Activated CD8-positive, alpha-beta memory T cell treated with anti-CD3 and anti-CD28 coated beads, Interleukin-2, amount 50 U/mL, for 4 hours (primary cell): Measurements from ENCODE around the gene OLFML2A.
A peak's percentile ranks its signal among the peaks of the same experiment; 100 is the strongest.
"Not testable (repeated sequence)": the region's sequence is repeated elsewhere in the genome, so short reads cannot be mapped to it uniquely, and the experiment has no call there.

Experiments
- DNase-seq: peaks from one replicate; pipeline ENCODE4 v3.0.0-alpha.2; 2020

The OLFML2A gene

DNA sequence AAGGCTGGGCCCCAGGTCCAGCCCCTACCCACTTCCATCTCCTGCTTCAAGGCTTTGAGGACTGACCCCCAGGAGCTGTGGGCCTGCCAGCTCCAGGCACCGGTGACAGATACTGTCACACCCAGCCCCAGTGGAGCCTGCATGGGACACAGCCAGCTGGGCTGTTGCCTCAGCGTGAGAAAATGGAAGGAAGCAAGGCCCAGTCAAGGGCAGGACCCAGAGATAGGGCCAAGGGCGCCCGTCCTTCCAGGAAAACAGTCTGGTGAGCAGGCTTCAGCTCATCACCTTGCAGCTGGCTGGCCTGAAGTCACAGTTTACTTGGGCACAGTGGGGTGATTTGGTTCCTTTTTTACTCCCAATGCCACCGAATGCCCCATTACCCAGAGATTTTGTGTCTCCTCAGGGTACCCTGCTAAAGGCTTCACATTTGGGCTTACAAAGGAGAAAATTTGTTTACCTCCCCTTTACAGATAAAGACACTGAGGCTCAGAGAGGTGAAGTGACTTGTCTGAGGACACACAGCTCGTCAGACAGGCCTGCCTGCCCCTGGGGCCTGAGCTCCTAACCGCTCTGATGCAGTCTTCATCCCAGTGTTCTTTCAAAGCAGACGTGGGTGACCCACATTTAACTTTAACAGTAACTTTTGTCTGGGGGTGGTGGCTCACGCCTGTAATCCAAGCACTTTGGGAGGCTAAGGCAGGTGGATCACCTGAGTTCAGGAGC is 54.9 kb downstream of the OLFML2A start:
- DNase-seq, result no peak

DNA sequence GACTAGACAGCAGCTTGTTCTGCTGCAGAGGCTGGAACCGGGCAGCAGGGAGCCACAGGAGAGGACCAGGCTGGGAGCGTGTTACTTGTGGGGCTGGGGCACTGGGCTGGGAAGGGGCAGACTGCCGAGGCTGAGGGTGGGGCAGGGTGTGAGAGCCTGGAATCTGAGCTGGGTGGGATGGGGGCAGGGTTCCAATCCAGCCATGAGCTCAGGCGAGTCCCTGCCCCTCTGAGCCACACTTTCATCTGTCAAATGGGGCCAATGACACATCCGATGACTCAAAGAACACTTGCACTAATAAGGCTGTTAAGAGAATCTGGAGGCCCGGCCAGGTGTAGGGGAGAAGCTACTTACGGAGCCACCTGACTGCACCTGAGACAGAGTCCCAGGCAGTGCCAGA is 57.7 kb downstream of the OLFML2A start:
- DNase-seq, result no peak

DNA sequence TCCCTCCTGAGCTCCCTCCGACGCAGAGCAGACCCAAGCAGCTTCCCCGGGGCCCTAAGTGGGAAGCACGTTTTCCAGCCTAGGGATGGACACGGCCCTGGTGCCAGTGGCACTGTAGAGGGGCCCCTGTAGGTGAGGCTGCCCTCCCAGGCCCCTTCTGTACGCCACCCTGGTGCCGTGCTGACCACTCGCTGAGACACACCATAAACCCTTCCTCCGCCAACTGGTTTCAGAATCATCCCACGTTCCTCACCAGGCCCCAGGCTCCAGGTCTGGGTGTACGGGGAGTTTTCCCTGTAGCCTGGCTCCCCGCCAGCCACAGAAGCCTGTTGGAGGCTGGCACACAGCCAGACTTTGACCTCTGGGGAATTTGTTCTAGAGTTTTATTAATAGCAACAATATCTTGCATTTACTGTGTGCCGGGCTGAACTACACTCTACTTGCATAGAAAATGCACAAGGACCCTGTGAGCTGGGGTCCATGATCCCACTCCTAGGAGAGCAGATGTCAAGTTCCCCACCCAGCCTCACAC is 58.2 kb downstream of the OLFML2A start:
- DNase-seq, result no peak

DNA sequence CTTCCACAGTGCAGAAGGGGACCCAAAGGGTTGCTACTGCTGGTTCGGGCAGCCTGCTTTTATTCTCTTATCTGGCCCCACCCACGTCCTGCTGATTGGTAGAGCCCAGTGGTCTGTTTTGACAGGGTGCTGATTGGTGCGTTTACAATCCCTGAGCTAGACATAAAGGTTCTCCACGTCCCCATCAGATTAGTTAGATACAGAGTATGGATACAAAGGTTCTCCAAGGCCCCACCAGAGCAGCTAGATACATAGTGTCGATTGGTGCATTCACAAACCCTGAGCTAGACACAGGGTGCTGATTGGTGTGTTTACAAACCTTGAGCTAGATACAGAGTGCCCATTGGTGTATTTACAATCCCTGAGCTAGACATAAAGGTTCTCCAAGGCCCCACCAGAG is 61.2 kb downstream of the OLFML2A start:
- DNase-seq, result not testable (repeated sequence)

DNA sequence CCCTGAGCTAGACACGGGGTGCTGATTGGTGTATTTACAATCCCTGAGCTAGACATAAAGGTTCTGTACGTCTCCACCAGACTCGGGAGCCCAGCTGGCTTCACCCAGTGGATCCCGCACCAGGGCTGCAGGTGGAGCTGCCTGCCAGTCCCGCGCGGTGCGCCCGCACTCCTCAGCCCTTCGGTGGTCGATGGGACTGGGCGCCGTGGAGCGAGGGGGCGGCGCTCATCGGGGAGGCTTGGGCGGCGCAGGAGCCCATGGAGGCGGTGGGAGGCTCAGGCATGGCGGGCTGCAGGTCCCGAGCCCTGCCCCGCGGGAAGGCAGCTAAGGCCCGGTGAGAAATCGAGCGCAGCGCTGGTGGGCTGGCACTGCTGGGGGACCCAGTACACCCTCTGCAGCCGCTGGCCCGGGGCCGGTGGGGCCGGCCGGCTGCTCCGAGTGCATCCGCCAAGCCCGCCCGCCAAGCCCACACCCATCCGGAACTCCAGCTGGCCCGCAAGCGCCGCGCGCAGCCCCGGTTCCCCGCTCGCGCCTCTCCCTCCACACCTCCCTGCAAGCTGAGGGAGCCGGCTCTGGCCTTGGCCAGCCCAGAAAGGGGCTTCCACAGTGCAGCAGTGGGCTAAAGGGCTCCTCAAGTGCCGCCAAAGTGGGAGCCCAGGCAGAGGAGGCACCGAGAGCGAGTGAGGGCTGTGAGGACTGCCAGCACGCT is 61.8 kb downstream of the OLFML2A start:
- not testable (repeated sequence) for DNase-seq

DNA sequence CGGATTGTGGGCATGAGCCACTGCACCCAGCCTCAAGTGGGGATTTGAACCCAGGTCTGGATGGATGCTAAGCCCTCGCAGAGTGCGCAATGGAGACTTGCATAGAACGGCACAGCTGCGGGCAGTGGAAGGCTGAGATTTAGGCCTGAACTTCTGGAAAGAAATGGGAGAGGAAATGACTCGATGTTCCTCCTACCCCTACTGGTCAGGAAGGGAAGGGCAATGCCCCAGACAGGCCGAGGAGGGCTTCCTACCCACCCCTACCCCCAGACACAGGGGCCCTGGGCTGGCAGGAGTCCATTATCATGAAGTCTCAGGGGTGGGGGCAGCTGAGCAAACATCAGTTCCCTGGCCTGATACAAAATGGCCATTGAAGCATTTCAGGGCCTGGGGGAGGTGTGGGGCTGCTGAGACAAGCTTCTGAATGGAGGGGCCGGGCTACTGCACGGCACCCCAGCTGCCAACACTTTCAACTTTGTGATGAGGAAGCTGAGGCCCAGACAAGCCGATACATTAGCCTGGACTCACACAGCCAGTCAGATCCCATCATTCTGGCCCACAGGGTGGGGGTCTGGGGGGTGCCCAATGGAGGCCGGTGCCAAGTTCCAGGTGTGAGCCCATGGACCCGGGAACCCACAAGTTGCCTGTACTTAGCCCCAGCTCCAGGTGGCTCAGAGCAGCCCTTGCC is 62.8 kb downstream of the OLFML2A start:
- no peak for DNase-seq

DNA sequence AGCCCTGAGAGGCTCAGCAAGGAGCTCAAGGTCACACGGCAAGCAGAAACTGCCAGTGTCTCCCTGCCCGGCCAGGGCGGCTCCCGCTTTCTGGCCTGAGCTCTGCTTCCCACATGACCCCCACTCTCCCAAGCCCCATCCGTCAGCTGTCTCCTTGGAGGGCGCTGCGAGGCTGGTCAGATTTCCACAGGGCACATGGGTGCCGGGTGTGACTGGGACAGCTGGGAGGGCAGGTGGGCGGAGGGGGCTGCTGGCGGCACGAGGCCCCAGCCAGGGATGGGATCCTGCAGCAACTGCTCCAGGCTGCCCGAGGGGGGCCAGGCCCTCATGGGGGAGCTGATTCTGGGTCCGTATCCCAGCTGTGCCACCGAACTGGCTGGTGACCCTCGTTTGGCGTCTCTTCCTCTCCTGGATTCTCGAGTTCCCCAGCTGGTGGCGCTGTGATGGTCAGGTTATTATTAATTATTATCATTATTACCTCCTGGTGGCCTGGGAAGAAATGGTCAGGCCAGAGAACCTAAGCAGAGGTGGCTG is 63.4 kb downstream of the OLFML2A start:
- DNase-seq, result no peak

DNA sequence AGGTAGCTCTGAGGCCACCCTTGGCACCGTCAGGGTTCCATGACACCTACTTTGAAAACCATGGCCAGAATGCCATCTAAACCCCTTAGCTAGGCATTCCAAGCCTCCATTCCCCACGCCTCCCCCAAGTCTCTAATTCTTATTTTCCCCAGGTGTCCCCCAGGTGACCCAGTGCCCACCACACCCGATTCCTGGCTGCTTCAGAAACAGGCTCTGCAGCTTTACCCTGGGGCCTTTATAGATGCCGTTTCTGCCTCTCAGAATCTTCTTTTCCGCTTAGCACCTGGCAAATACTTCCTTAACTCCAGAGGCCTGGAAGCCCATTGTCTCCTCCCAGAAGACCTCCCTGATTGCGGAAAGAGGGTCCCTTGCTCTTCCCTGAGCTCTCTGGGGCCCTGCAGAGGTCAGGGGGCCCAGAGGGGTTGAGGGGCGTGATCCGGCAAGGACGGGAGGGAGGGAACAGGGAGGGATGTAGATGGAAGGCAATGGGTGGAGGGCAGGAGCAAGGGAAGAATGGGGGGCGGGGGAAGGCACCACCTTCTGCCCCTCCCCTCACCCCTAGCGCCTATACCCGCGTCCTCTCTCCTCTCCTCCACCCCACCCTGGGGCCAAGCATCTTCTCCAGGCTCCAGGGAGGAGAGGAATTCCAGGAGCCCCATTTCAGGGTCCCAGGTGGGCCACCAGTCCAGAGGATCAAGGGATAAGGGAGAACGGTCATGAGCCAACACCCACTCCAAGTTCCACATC is 64.3 kb downstream of the OLFML2A start:
- no peak for DNase-seq

DNA sequence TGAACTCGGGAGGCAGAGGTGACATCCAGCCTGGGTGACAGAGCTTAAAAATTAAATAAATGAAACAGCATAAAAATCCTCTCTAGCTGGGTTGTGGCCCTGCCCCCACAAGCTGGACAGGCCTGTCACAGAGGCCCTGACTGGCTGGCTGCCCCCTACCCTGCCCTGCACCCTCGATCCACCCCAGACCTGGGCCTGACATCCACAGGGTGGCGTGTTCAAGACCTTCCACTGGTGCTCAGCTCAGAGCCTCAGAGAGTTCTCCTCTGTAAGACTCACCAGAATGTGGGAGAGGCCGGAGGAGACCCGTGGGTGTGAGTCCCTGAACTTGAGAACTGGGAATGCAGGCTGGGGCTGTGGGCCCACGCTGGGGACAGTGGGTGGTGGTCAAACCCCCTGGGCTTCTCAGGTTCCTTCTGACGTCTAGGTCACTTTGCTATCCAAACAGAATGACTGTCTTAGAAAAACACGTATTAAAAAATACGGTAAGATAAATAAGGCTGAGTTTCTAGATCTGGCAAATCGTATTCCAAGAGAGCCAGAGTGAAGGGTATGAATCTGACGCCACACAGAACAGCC is 66.6 kb downstream of the OLFML2A start:
- no peak for DNase-seq

DNA sequence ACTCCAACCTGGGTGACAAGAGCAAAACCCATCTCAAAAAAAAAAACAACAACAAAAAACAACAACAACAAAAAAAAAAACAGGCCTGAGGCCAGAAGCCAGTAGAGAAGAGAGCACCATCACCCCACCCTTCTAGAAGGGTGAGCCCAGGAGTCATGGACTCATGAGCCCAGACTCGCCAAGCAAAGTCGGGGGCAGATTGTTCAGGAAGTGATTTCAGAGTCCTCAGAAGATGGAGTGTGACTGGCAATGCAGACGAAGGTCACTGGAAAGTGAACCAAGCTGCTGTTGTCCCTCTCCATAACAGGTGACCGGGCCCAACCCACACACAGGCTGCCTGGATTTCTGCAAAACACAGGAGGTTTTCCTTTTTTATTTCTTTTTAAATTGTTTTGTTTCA is 67.4 kb downstream of the OLFML2A start:
- no peak for DNase-seq

DNA sequence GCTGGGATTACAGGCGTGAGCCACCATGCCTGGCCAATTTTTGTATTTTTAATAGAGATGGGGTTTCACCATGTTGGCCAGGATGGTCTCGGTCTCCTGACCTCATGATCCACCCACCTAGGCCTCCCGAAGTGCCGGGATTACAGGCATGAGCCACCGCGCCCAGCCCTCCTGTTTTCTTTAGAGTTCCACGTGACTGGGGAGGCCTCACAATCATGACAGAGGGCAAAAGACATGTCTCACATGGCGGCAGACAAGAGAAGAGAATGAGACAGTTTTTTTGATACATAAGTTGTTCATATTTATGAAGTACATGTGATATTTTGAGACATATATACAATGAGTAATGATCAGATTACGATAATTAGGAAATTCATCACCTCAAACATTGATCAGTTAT is 69.5 kb downstream of the OLFML2A start:
- not testable (repeated sequence) for DNase-seq

DNA sequence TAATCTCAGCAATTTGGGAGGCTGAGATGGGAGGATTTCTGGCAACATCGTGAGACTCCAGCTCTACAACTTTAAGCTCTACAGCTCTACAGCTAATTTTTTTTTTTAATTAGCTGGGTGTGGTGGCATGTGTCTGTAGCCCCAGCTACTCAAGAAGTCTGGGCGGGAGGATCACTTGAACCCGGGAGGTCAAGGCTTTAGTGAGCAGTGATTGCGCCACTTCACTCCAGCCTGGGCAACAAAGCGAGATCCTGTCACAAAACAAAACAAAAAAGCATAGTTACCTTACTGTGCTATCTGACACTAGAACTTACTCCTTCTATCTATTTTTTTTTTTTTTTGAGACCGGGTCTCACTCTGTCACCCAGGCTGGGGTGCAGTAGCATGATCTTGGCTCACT is 70.0 kb downstream of the OLFML2A start:
- no peak for DNase-seq

DNA sequence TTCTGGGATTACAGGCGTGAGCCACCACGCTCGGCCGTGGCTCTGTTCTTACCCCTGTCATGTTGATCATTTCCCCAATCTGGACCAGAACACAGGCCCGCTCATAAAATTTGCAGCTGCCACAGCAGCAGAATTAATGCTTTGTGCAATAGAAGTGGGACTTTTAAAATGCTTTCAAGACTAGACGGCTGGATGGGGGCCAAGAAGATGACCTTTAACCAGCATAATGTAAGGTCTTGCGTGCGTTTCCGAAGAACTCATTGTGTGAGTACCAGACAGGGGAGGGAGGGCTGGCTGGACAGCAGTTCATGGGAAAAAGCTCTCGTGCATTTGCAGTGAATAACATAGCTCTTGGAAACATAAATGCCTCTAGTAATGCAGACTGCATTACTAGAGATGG is 72.9 kb downstream of the OLFML2A start:
- DNase-seq, result no peak

DNA sequence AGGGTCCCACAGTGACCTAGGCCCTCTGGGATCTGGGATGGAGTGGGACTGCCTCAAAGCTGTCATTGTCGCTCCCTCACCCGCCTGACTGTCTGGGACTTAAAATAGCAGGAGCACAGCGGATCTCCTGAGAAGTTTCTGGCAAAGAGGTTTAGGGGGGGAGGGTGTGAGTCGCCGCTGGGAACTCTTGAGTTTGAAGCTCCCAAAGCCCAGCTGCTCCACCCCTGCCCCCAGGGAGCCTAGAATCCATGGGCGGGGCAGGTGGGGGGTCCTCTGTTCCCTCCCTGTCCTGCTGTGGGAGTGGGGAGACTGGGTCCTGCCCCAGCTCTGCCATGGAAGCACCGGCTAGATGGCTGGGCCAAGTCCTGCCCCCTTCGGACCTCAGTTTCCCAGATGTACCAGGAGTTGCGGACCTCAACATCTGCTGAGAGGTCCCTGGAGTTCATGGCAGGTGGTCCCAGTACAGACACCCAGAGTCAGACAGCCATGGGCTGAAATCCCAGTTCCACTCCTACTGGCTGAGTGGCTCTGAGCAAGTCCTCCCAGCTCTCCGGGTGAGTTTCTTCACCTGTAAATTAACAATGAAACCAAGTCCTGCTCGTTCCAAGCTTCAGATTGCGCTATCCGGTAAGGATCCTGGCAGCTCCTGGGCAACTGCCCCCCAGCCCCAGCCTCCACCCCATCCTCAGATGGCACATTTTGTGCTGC is 75.3 kb downstream of the OLFML2A start:
- DNase-seq, result no peak

DNA sequence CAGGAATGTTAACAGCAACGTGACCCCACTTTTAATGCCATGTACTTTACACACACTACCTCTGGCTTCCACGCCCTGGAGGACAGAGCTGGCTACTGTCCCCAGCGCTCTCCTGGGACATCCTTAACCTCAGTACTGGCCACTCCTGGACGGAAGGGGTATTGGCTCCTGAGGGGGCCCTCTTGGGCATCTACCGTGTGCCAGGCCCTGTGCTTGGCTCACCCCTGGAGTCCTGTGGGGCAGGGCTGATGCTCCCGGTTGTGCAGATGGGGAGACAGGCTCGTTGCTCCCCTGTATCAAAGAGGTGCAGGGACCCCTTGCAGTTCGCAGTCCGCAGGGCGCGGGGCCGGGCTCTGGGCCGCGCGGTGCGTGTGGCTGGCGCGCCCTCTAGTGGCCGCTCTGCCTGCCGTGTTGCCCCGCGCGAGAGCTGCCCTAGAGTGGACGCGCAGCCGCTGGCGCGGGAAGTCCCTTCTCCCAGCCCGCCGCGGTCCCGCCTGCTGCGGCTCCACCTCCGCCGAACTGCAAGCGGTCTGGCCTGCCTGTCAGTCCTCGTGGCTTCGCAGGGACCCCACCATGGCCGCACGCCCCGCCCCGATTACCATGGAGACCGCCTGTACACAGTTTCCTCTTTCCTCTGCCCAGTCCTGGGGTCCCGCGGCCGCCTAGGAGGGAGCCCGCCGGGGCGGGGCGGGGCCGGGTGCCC is 76.0 kb downstream of the OLFML2A start, which contains the start of gene WDR38:
Gene WDR38 (plus strand): TSS at position 632 of the 703 bp plus-strand sequence. CDS start 72 bp downstream, outside the sequence.
- DNase-seq, result peak; percentile 77

DNA sequence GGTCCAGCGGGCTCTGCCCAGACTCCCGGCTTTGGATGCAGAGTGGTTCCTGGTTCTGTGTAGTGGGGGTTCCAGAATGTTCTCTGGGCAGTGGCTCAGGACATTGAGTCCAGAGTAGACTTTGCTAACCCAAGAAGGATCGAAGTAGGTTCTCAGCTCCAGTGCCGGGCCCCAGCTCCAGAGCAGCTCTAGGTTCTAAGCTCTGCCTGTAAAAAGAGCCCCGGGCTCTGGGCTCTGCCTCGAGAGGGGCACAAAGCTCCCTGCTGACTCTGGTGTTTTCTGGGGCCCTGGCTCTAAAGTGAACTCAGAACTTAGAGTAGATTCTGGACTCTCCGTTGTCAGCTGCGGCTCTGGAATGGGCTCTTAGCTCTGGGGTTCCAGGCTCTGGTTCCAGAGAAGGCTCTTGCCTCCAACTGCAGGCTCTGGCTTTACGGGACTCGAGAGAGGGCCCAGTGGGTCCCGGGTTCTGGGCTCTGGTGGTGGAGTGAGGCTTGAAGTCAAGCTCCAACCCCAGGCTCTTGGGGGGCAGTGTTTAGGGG is 76.7 kb downstream of the OLFML2A start:
- DNase-seq, result no peak

DNA sequence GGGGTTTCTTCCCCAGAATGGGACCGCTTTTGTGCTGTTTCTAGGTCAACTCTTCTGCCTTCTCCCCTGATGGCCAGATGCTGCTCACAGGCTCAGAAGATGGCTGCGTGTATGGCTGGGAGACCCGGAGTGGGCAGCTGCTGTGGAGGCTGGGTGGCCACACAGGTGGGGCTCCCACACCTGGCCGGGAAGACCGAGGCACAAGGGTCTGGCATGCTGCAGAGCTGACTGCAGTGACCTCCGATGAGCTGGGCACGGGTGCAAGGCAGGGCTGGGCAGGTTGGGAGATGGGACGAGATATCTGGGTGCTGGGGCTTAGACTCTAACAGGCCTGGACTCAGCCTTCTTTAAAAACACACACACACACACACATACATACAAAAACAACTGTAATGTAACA is 77.2 kb downstream of the OLFML2A start:
- no peak for DNase-seq

DNA sequence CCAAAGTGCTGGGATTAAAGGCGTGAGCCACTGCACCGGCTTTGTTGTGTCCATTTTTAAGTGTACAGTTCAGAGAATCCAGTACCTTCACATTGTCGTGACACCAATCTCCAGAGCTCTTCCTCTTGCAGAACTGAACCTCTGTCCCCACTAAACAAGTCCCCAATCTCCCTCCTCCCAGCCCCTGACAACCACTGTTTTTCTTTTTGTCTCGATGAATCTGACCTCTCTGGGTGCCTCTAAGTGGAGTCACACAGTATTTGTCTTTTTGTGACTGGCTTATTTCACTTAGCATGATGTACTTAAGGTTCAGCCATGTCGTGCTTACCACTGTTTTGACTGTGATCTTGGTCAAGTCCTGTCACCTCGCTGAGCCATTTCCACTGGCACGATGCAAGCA is 77.9 kb downstream of the OLFML2A start:
- DNase-seq, result no peak

DNA sequence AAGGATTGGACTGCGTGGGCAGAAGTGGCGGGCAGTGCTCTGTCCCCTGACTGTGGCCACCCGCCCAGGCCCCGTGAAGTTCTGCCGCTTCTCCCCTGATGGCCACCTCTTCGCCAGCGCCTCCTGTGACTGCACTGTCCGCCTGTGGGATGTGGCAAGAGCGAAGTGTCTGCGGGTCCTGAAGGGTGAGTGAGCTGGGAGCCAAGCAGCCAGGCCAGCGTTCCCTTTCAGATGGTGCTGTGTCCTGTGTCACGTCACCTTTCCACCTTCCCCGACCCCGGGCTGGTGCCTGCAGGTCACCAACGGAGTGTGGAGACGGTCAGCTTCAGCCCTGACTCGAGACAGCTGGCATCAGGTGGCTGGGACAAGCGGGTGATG is 78.6 kb downstream of the OLFML2A start:
- no peak for DNase-seq

DNA sequence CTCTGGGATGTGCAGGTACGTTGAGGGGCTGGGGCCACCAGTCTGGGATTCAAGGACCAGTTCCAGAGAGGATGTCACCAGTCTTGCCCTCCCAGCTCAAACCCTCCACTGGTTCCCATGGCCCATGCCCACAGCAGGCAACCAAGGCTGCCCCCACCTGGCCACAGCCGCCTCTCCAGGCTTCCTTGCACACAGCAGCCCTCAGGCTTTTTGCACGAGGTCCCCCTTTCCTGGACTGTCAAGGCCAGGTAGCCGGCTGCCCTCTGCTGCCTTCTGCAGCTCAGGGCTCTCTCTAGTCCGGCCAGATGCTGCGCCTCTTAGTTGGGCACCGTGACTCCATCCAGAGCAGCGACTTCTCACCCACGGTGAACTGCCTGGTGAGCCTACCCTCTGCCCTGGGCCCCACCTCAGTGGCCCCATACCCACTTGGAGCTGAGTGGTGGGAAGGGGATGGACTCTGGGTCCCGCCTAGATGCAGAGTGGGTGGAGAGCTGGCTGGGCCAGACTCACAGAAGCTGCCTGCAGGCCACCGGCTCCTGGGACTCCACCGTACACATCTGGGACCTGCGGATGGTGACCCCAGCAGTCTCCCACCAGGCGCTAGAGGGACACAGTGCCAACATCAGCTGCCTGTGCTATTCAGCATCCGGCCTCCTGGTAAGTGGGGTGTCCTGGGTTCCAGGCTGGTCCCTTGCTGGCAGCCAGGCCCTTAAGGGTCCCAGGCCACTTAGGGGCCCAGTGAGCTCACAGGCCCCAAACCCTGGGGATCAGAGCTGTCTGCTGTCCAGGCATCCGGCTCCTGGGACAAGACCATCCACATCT is 79.2 kb downstream of the OLFML2A start:
- DNase-seq, result no peak
